PC-3 (cell line): ENCODE data around the gene PTPRN2. TPM values are rescaled to one million over a fixed set of nuclear protein-coding genes. Genes with fewer than 3 reads are reported as not detected.

Experiments
- ATAC-seq: fragments of 200-7000 bp; cut with Tn5 transposase; 2 replicates; pipeline ENCODE4 v1.9.1; 2020; ENCODE audit warnings: mild to moderate bottlenecking, moderate library complexity
- BruUV-seq: library from RNA; stranded (reverse); fragments of 400-500 nt; replicated peaks from 2 replicates; lab custom pipeline; 2021; lab: Mats Ljungman, UMichigan
- CTCF ChIA-PET: fragments of 300-600 bp; sonication (Branson Sonifier 250); formaldehyde crosslinking; loops from one replicate; lab custom pipeline; 2022; ENCODE audit warnings: antibody characterized with exemption; lab: Charles Lee
- POLR2A ChIA-PET: fragments of 300-600 bp; sonication (Branson Sonifier 250); formaldehyde crosslinking; loops from one replicate; lab custom pipeline; 2022; ENCODE audit warnings: antibody characterized with exemption; ENCODE audit not compliant: unreplicated experiment; lab: Charles Lee
- DNase-seq: peaks from one replicate; pipeline ENCODE4 v3.0.0-alpha.2; 2015
- H2AFZ ChIP-seq: fragments of 300-600 bp; sonication (generic); 2 replicates; pipeline ENCODE4 v1.6.0; 2016; ENCODE audit warnings: antibody characterized with exemption, low read length
- H3F3A ChIP-seq: fragments of 300-600 bp; sonication (generic); one replicate; pipeline ENCODE4 v1.6.0; 2017; ENCODE audit warnings: antibody characterized with exemption, low read length, control low read depth, mild to moderate bottlenecking; ENCODE audit not compliant: unreplicated experiment
- H3K27ac ChIP-seq: fragments of 300-600 bp; sonication (generic); 2 replicates; pipeline ENCODE4 v1.5.1; 2016; ENCODE audit warnings: mild to moderate bottlenecking, low read length
- H3K27me3 ChIP-seq: fragments of 300-600 bp; sonication (generic); 2 replicates; pipeline ENCODE4 v1.6.1; 2016; ENCODE audit warnings: low read length, mixed read lengths
- H3K36me3 ChIP-seq: fragments of 300-600 bp; sonication (generic); 2 replicates; pipeline ENCODE4 v1.6.1; 2016; ENCODE audit warnings: low read depth, mixed run types, low read length, mixed read lengths
- H3K4me1 ChIP-seq: fragments of 300-600 bp; sonication (generic); 2 replicates; pipeline ENCODE4 v1.5.1; 2016; ENCODE audit warnings: low read length; ENCODE audit not compliant: insufficient read depth
- H3K4me2 ChIP-seq: fragments of 300-600 bp; sonication (generic); 2 replicates; pipeline ENCODE4 v1.6.0; 2016; ENCODE audit warnings: low read length
- H3K4me3 ChIP-seq: fragments of 300-600 bp; sonication (generic); 2 replicates; pipeline ENCODE4 v1.5.1; 2016; ENCODE audit warnings: mild to moderate bottlenecking, low read length, mixed read lengths
- H3K79me2 ChIP-seq: fragments of 300-600 bp; sonication (generic); 2 replicates; pipeline ENCODE4 v1.6.1; 2017; ENCODE audit warnings: low read length, mixed read lengths
- H3K9ac ChIP-seq: fragments of 300-600 bp; sonication (generic); 2 replicates; pipeline ENCODE4 v1.6.0; 2016; ENCODE audit warnings: mild to moderate bottlenecking, low read length
- H3K9me2 ChIP-seq: fragments of 300-600 bp; sonication (generic); replicated peaks from 2 replicates; pipeline ENCODE4 v1.6.1; 2016; ENCODE audit warnings: mixed run types, low read length, mixed read lengths
- H3K9me3 ChIP-seq: fragments of 300-600 bp; sonication (generic); 2 replicates; pipeline ENCODE4 v1.6.1; 2016; ENCODE audit warnings: low read length, mixed read lengths
- H4K20me1 ChIP-seq: fragments of 300-600 bp; sonication (generic); 2 replicates; pipeline ENCODE4 v1.6.1; 2016; ENCODE audit warnings: low read length, mixed read lengths
- CTCF ChIP-seq: fragments of 300-600 bp; sonication (generic); conservative IDR thresholded peaks from 2 replicates; pipeline ENCODE4 v1.5.1; 2017; ENCODE audit warnings: antibody characterized with exemption, low read depth, mild to moderate bottlenecking, low read length
- EZH2 ChIP-seq: fragments of 300-600 bp; sonication (generic); IDR thresholded peaks from one replicate; pipeline ENCODE4 v1.6.1; 2017; ENCODE audit warnings: antibody characterized with exemption, mild to moderate bottlenecking, low read length; ENCODE audit not compliant: unreplicated experiment
- EZH2phosphoT487 ChIP-seq: fragments of 300-600 bp; sonication (generic); IDR thresholded peaks from 2 replicates; pipeline ENCODE4 v1.6.1; 2018; ENCODE audit warnings: mild to moderate bottlenecking, antibody characterized with exemption, low read length, borderline replicate concordance
- intact Hi-C: fragments of 100-400 bp; cut with micrococcal nuclease; formaldehyde crosslinking; loops from 2 replicates; pipeline ENCODE4 v1.9.0; 2023
- total RNA-seq: library from RNA; depleted of rRNA; stranded (reverse); fragments of >200 nt; gene quantifications from 2 replicates; pipeline ENCODE4 v1.2.3, GENCODE V29; 2014

Gene PTPRN2
- total RNA-seq, 1 experiment from 2014 or later = 3.2 TPM

GRCh38 chr7:157682064-157682945 is 905.3 kb downstream of the PTPRN2 start:
- intact Hi-C loops = loop anchor here (5.0 kb wide), 1 partner anchor 125 kb away; no protein-coding TSS in a partner anchor
- CTCF ChIA-PET = no interaction called here

GRCh38 chr7:157679607-157680006 is 908.0 kb downstream of the PTPRN2 start:
- intact Hi-C loops = loop anchor here (1.0 to 5.0 kb wide), 2 partner anchors 35 to 122 kb away; no protein-coding TSS in a partner anchor
- Histone ChIP-seq H2AFZ (no peak overlapping the region), H3K27ac (no peak overlapping the region), H3K9me2 (no peaks in the 10 kb centered on the region), H4K20me1 (no peaks in the 10 kb centered on the region; the same call in 1 of the 2 replicates), H3K79me2 (0 out of 2 replicates have a peak, but pooled peaks cover 10% of the 10 kb centered on the region), H3K4me2 (no peak overlapping the region), H3K4me1 (peaks cover 10% of the 10 kb centered on the region), H3K4me3 (no peak overlapping the region), H3F3A (no peaks in the 10 kb centered on the region), H3K9ac (no peak overlapping the region), H3K36me3 (peaks cover 7% of the 10 kb centered on the region; the same call in 1 of the 2 replicates), H3K9me3 (no peaks in the 10 kb centered on the region), H3K27me3 (no peaks in the 10 kb centered on the region)
- TF ChIP-seq EZH2phosphoT487 (no peak), CTCF (no peak), EZH2 (no peak)
- no peak for DNase-seq
- ChIA-PET POLR2A (no interaction called here), CTCF (interaction anchor here (0.7 kb wide), 1 partner anchor 298 kb away, joined by 4 read pairs; no protein-coding TSS in a partner anchor)
- BruUV-seq = no TSS peak
- ATAC-seq = no peak

More at GRCh38 chr7:157682064-157682945, 905.3 kb downstream of the PTPRN2 start:
- Histone ChIP-seq H3F3A (no peaks in the 10 kb centered on the region), H4K20me1 (no peaks in the 10 kb centered on the region), H3K27ac (no peak overlapping the region), H3K9me3 (no peaks in the 10 kb centered on the region), H3K27me3 (no peaks in the 10 kb centered on the region), H3K4me3 (no peak overlapping the region), H3K4me2 (no peak overlapping the region), H3K79me2 (no peaks in the 10 kb centered on the region), H2AFZ (no peak overlapping the region), H3K9ac (no peak overlapping the region), H3K36me3 (peaks cover 7% of the 10 kb centered on the region; the same call in 1 of the 2 replicates), H3K4me1 (peaks cover 5% of the 10 kb centered on the region; the same call in 1 of the 2 replicates), H3K9me2 (no peaks in the 10 kb centered on the region)
- POLR2A ChIA-PET = no interaction called here
- ATAC-seq (no peak), DNase-seq (no peak)
- no TSS peak for BruUV-seq
- TF ChIP-seq EZH2 (no peak), EZH2phosphoT487 (no peak), CTCF (no peak)
